ENCODE data around the gene ATXN1.
A peak's percentile ranks its signal among the peaks of the same experiment; 100 is the strongest.

ATXN1 gene

DNA sequence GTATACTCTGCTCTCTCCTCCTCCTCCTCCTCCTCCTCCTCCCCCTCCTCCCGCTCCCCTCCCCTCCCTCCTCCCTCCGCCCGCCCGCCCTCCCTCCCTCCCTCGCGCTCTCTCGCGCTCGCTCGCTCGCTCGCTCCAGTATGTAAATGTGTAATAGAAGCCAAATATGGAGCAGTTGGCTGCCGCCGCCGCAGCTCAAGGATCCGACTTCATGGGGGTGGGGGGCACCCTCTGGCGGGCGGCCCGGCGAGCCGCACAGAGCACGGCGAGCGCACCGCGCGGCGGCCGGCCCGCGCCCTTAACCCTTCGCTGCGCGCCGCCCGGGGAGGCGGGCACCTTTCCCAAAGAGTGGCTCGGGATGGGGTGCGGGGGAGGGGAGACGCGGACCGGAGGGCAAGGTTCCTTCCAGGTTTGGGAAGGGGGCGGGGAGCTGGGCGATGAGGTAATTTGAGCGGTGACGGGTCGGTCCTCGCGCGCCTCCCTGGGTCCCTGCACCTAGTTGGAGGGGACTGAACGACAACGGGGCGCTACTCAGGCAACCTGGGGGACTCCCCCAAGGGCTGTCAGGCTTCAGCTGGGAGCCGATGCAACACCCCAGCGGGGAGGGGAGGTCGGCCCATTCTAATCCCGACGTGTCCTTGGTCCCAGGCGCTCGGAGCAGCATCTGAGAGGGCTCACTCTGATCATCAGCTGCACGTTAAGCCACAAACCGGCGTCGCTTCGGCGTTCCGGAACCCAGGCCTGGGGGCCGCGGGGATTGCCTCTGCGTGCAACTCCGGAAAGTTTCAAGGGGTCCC, 409 bp upstream of the ATXN1 start:
- peak; percentile 68 for DNase-seq

DNA sequence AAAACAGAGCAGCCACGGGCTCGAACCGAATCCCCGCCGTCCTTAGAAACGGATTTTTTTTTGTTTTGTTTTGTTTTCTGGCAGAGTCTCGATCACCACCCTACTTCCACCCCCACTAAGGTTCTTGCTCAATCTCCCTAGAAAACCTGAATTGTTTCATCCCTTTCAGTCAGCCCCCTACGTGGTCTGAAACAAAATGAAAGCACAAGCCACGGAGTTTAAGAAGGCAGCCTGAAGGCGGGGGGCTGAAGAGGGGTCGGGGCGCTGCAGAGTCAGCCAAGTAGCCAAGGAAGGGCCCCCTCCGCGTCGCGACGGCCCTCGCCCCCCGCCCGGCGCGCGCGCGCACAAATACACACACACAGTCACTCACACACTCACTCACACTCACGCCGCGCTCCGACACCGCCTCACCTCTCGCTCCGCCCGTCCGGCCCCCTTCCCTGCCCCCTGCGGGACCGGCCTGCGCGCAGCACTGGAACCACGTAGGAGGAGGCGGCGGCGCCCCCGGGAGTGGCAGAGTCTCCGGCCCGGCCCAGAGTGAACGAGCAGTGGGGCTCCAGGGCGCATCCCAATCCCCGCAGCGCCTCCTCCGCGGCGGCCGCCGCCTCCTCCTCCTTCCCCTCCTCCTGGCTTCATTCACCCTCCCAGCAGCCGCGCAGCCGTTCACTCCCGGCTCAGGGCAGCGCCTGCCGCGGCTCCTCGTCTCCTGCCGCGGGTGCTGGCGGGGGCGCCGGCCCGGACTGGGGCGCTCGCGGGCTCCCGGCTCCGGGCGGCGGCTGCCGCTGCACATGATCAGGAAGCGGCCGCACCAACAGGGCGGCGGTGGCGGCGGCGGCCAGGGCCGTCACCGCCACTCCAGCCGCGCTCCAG, 1.4 kb downstream of the ATXN1 start:
- DNase-seq: peak; percentile 16

DNA sequence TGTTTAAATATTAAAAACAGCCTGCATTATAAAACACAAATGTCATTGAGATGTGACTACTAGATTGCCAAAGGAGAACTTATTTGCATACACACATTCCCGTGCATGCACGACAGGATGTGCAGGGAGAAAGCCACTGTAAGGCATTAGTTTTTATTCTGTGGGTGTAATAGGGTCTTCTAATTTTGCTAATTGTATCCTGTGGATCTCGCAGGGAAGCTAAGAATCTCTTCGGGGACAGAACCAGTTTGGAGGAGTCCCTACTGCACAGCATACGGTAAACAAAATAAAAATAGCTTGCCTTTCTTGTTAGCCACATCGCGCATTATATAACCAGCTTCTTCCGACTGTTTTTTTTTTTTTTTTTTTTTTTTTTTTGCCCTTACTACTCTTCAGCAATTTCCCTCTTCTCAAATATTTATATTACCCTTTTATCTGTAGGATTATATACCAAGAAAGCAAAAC, 2.0 kb downstream of the ATXN1 start:
- DNase-seq: no peak

DNA sequence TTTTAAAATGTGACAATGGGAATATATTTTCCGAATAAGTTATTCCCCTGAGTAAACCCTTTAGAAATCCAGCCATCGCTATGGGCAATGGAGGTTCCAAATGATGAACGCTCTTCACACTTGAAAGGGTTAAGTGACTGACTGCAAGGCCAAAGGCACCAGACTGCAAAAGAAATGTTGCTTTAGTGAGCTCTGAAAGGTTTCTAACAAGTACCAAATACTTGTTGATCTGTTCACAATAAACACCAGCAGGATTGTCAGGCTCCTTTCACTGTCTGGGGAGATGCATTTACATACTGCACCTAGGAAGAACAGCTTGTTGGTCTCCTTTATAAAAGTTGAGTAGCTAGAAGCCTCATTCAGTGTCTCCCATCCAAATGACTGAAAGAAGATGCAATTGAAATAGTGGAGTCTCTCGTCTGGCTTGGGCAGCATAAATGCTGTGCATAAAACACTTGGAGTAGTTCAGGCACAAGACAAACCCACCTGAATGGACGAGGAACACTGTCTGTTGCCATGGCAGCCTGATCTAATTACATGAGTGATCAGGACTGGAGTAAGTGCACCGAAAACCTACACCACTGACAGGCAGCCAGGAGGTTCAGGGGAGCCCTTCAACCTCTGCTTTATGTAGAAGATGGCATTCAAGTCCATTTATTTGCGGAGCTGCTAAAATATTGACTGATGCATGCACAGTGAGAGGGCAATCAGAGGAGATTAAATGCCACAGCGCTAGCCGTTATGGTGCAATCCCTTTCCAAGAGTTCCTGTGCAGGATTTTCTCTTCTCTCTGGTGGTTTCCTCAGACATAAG, 2.9 kb downstream of the ATXN1 start:
- peak; percentile 12 for DNase-seq

DNA sequence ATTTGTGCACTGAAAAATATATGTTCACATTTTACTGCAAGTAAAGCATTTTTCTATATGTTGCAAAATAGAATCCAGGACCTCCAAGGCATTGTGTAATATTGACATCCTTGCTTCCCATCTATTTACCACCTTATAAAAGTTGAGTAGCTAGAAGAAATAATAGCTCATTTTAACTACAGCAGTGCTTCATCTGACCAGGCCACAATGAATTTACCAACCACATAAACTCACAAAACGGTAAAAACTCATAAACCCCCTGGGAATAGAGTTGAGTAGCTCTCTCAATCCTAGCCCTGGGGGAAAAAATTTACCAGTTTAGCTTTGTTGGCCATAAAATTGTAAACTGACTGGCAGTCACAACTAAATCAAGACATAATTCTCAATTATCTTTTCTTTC, 3.9 kb downstream of the ATXN1 start:
- no peak for DNase-seq

DNA sequence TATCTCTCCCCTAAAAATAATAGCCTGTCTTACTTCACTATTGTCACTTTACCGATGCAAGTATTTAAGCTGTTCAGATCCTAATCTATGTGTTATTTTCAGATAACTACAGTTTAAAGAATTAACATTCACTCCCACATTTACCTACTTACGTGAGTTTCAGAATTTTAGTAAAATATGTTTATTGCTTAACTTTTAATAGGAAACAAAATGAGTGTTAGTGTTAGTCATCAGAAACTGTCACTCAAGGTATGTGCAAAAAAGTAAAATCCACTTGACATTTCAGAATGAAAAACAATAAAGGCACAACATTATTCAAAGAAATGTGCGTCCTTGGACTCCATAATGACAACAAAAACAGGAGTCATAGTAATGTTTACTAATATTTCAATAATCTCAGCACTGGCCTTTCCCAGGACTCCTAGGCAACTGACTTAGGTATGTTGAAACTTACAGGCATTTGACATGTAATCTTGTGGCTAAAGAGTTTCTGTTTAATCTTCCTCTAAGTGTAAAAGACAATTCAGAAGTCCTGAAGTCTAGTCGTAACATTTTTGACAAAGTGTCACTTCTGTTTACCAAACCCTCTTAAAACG, 4.5 kb downstream of the ATXN1 start:
- DNase-seq: no peak

DNA sequence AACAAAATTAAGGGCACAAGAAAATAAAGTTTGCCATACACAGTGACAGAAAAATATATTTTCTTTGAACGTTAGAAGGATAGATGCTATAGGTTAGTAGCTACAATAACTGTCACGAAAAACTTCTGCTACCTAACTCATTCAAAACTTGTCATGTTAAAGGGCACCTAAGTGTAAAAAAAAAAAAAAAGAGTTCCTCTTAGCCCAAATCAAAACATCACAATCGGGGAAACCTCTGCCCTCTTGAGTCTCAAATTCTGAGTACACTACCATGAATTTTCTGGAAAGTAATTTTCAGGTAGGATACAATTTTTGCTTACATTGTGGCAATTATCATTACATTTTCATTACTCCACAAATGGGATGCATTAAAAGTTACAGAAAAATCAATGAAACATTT, 5.7 kb downstream of the ATXN1 start:
- DNase-seq: no peak

DNA sequence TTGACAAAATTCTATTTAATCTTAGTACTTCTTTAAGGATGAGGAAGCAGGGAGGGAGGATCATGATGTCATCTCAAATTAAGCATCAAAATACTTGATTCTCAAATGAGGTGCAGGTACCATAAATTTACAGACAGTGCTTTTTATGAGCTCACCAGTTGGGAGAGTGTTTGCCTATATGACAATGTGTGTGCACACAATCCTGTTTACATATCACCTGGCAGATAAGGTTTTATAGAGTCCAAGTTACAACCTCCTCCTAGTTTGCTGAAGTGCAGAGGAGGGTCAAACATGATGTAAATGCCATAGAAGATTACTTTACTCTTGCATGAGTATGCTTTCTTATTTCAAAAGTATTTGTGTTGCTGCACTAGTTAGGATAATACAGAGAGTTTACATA, 6.4 kb downstream of the ATXN1 start:
- DNase-seq: no peak

DNA sequence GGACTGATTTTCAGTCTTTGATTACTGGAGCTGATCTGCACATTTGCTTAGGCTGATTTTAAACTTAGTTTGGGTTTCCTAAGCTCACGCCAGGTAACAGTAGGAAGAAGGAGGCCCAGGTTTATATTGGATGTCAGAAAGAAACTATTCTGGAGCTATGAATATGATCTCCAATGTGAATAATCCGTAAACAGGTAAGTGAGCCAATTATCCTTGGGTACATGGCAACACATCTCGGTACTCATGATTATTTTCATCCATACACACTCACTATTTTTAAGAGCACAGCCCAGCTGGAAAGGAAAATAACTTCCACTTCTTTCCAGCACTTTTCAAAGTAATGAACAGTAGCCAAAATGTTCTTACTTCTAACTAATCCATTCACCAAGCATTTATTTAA, 7.0 kb downstream of the ATXN1 start:
- DNase-seq: no peak

DNA sequence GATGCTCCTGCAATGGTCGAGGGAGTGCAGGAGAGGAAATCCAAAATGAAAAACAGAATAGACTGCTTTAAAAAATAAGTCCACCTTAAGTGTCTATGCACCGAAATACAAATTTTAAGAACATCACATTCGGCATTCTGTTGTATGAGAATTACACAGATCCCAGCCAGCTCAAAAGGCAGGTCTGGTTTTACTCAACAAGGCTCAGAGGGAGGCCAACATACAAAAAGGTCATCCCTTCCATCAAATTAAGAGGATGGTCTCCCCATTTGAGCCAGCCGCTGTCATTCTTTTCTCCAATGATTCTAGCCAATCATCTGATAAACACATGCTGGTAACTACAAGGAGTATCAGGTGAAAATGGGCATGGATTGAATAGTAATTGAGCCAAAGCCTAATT, 7.9 kb downstream of the ATXN1 start:
- no peak for DNase-seq

DNA sequence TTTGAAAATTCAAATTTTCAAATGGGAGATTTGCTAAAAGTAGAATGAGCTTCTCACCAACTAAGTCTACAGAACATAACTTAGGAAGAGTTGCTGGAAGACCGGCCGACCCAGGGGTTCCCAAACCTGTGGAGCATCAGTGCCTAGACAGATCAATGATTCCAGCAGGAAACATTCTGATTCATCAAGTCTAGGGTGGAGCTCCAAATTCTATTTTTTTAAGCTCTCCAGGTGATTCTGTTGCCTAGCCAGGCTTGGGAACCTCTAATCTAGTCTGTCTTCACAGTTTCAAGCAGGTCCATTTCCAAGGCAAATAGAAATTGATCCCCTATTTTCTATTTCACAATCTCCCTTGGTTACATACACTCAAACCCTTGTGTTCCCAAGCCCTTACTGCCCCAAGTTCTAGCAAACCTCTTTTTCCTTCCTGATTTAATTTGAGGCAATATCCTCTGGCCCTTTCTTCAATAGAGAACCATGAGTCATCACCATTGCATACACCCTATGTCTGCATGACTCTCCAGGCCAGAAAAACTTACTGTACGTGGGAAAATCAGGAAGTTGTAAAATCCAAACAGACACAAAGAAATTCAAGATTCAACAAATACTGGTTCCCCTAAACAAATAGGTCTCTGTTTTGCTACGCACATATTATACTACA, 8.9 kb downstream of the ATXN1 start:
- no peak for DNase-seq

DNA sequence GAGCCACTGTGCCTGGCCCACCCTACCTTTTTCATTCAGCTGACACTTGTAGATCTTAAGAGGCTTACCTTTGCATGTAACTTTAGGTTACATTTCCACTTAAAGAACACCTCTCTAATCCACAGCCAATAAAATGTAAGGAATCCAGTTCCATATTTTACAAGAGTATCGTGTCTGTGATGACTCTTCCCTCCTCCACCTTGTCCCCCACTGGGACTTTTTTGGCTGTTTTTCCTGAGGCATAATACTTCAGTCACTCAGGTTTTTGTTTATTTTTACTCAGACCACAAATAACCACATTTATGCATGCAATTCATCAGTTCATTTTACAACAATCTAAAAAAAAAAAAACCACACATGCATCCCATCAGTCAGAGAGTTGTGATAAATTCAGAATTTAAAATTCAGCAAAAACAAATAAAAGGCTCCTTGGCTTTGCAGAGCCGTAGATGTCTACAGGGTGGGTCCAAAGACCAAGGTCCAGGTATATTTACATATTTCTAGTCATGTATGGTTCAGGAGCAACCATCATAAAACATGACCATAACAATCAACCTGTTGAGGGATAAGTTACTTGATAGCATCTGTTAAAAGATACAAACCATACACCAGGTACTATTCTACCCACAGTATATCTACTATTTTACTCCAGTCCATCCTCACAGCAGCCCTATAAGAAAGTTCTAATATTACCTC, 9.9 kb downstream of the ATXN1 start:
- no peak for DNase-seq

DNA sequence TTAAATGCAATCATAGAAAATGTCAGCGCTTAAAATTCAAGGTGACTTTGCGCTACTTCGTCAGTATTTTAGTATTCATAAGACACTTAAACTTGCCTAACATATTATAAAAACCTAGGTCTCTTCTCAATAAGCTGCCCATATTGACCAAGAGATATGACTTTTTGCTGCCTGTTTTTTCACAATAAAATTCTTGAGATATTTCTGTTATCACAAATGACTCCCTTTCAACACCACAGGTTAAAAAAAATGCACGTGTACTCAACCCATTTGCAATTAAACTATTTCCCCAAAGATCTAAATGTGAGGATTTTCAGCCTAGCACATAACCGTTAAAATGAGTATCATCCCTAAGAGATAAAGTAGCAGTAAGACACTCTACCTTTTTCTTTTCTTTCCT, 10.7 kb downstream of the ATXN1 start:
- no peak for DNase-seq

DNA sequence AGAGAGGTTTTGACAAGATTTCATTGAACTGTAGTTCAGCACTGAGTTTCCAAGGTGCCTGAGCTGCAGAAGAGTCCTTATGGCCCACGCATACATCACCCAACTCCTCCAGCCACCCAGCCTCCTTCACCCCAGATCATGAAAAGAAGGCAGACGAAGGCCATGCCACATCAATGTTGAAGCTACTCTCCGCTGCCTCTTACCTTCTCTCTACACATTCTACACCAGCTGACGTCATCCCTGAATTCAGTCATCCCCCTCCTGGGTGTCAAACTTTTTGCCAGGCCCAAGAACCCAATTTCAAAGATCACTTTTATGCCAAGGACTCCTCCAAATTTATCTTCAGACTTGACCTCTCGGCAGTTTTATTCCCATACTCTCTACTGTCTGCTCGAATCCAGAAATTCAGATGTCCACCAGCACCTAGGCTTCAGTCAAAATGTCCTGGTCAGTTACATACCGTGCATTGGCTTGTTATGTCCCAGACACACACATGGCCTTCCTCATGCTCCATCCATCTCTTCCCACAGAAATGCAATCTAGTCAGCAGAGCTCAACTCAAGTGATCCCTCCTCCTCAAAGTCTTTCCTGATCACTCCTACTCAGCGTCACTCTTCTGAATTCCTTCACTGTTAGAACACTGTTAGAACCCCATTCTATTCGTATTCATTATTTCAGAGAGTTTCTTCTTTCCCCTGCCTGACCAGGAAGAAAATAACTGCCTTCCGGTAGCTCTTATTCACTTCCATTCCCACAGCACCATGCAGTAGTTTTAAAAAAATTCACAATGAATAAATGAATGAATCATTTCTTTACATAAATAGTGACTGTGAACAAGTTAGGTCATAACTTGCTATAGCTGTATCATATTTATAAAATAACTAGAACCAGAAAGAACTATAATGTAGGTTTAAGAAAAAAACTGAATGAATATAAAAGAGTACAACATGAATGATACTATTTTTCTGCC, 11.5 kb downstream of the ATXN1 start:
- no peak for DNase-seq

DNA sequence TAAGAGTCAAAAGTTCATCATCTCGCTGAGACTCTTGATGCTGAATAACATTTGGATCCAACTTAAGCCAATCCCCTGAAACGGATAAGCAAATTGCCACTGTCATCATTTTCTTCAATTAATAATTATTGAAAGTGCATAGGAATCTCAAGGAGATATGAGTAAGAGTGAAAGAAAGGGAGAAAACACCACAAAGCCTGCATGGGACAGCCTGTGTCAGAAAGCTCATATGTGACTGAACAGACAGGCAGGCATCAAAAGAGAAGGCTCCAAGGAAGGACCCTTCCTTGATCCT, 13.3 kb downstream of the ATXN1 start:
- no peak for DNase-seq

DNA sequence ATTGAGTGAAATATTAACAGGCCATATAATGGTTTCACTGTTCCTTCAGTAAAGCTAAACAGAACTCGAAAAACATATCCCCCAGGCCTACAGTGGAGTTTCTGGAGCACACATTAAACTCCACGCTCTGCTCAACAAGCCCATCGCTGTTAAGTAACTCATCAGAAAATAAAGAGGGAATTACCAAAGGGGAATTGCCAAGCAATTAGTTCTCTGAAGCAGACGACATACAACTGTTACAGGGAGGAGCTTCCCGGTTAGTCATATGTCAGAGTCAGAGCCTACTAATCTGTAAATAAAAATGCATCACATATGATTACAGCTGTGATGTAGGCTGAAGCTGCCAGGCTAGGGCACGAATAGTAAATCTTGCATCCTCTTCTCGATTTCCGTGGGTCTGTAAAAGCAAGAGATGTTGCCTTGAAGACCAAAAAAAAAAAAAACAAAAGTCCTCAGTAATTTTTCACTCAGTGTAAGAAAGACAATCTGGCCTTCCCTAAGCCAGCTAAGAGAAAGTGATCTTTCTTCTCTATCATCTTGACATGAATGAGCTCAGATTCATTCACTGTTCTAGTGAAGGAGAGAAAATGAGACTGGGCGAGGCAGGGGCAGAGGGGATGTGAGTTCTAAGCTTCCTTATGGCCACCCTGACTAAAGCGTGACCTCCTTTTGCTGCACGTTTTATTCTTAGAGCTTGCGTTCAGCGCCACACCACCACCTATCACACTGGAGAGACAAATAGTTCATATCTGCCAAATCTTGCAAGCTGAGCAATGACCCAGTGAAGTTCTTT, 13.8 kb downstream of the ATXN1 start:
- no peak for DNase-seq

DNA sequence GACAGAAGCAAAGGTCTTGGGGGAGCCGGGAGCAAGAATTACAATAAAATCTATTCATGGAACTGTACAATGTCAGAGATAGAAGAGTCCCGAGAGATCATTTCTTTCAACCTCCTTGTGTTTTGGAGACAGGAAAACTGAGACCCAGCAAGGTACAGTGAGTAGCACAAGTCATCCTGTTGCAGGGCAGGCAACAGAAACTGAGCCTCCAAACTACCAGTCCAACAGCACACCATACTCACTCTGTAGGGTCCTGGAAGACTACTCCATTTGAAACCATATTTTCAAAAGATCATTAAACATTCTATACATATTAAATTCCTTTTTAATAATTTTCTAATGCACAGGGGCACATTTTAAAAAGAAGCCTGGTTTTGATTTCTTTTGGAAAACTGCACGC, 14.4 kb downstream of the ATXN1 start:
- DNase-seq: no peak

DNA sequence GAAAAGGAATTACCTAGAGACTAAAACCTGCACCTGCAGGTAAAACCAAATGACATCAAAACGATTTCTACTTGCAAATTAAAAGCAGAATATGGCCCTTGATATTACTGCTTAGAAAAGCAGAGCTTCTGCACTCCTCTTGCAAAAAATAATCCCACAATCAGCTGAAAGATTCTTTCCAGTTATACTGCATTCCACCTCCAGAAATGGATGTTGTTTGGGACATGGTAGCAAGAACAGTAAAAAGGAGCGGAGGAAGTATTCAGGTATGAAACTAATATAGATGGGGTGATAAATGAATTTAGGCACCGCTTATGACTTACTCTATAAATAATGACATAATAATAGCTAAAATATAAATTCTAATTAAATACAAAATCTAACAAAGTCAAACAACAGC, 14.9 kb downstream of the ATXN1 start:
- DNase-seq: no peak

DNA sequence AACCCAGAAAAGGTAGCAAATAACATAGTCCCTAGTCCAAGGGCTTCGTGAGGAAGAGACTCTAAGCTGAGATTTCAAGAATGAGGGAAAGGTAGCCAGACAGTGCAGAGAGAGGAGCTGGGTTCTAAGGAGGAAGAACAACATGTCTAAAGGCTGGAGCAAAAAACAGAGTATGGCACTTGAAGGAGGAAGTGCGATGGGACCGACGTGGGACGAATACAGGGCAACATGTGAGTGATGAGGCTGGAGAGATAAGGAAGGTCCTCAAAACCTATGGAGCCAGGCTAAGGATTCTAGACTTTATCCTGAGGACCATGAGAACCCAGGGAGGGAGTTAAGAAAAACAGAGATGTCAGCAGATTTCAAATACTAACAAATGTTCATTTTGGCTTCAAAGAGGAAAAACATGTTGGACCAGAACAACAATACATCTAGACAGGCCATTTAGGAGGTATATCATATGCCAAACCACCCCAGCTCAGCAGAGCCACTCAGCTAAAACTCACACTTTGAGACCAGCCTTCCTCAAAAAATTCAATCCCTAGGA, 17.5 kb downstream of the ATXN1 start:
- DNase-seq: no peak

DNA sequence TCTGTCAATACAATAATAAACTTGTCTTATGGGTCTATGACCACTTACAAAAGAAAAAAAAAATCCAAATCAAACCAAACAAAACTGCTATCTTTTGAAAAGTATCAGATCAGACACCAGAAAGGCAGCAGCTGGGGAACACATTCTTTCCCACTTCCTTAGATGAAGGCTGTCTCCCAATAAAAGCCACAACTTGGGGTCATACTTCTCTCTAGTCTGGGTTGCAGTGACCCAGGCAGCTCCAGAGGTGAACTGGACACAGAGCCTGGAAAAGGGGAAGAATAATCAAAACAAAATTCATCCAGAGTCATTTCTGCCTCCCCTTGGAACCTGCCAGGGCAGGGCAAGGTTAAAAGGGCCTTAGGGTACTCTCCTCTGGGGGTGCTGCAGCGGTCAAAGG, 19.1 kb downstream of the ATXN1 start:
- DNase-seq: no peak

All from NCI-H2029 (cell line).